ENCODE results near the gene PCDHA7. TPM values are rescaled to one million over a fixed set of nuclear protein-coding genes. Genes with fewer than 3 reads are reported as not detected.
"Not testable (repeated sequence)": the region's sequence is repeated elsewhere in the genome, so short reads cannot be mapped to it uniquely, and the experiment has no call there.

PCDHA7 gene
- polyA plus RNA-seq (ENCODE audit: insufficient read length) = 0.19 TPM

GRCh38 chr5:140833993-140834392 is at the start of gene PCDHA7:
Gene PCDHA7, plus strand, starts transcription at chr5:140834269. Its CDS starts 115 bp downstream, at chr5:140834384.
- no peak for DNase-seq

GRCh38 chr5:140785905-140786686 is 48.0 kb upstream of the PCDHA7 start, which contains the start of gene PCDHA1:
Gene PCDHA1, plus strand, starts transcription at chr5:140786140.
- DNase-seq = no peak

- DNase-seq = not testable (repeated sequence)
Measured at GRCh38 chr5:140787422-140787821, 46.6 kb upstream of the PCDHA7 start.

GRCh38 chr5:140787849-140788504 is 46.1 kb upstream of the PCDHA7 start:
- not testable (repeated sequence) for DNase-seq

GRCh38 chr5:140791089-140791488 is 43.0 kb upstream of the PCDHA7 start:
- DNase-seq = no peak

GRCh38 chr5:140794595-140795258 is 39.3 kb upstream of the PCDHA7 start, which contains the start of gene PCDHA2:
Gene PCDHA2, plus strand, starts transcription at chr5:140794852.
- no peak for DNase-seq

GRCh38 chr5:140795259-140795641 is 38.8 kb upstream of the PCDHA7 start:
- DNase-seq = no peak

GRCh38 chr5:140796072-140796717 is 37.9 kb upstream of the PCDHA7 start:
- DNase-seq = not testable (repeated sequence)

- no peak for DNase-seq
Measured at GRCh38 chr5:140796718-140797095, 37.4 kb upstream of the PCDHA7 start.

GRCh38 chr5:140800816-140801493 is 33.1 kb upstream of the PCDHA7 start, which contains the start of gene PCDHA3:
Gene PCDHA3, plus strand, starts transcription at chr5:140801057.
- no peak for DNase-seq

- DNase-seq = no peak
Measured at GRCh38 chr5:140801494-140801841, 32.6 kb upstream of the PCDHA7 start.

GRCh38 chr5:140802381-140802780 is 31.7 kb upstream of the PCDHA7 start:
- not testable (repeated sequence) for DNase-seq

- DNase-seq = no peak
Measured at GRCh38 chr5:140802781-140803271, 31.2 kb upstream of the PCDHA7 start.

GRCh38 chr5:140806834-140807775 is 27.0 kb upstream of the PCDHA7 start, which contains the start of gene PCDHA4:
Gene PCDHA4, plus strand, starts transcription at chr5:140807068.
- DNase-seq = no peak

GRCh38 chr5:140808241-140808888 is 25.7 kb upstream of the PCDHA7 start:
- not testable (repeated sequence) for DNase-seq

GRCh38 chr5:140808889-140809291 is 25.2 kb upstream of the PCDHA7 start:
- no peak for DNase-seq

- DNase-seq = no peak
Measured at GRCh38 chr5:140821375-140822280, 12.4 kb upstream of the PCDHA7 start, which contains the start of gene PCDHA5. Gene PCDHA5, plus strand, starts transcription at chr5:140821613.

GRCh38 chr5:140822281-140822629 is 11.8 kb upstream of the PCDHA7 start:
- DNase-seq = no peak

GRCh38 chr5:140822969-140823368 is 11.1 kb upstream of the PCDHA7 start:
- DNase-seq = not testable (repeated sequence)
